ENCODE results near the gene NEK11. TPM values are rescaled to one million over a fixed set of nuclear protein-coding genes. Genes with fewer than 3 reads are reported as not detected.

NEK11 gene
- total RNA-seq, 2 experiments from 2014 or later = 1.6 to 4.2 TPM

DNA sequence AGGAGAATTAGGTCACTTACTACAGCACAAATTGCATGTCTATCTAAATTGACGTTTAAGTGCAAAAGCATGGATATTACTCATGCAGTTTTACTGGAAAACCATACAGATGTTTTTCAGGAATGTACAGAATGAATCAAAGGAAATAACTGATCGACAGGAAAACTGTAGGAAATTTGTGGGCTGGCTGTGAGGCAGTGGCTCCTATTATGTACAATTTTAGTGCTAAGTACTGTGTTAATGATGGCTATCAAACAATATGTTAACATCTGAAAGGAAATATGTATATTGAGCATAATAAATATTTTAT lies 361.8 kb downstream of the NEK11 start:
- H3K27ac Mint-ChIP-seq = no peak overlapping the region
- no peak overlapping the region for H3K27ac ChIP-seq (ENCODE audit: low read depth in 1 of 2, low read length in 2 of 2)
- ATAC-seq (ENCODE audit: poor library complexity) (no peak), DNase-seq (no peak)
- no peaks in the 10 kb centered on the region for H3K9me3 ChIP-seq (ENCODE audit: control insufficient read depth in 1 of 2, insufficient read depth in 1 of 2, low read length in 2 of 2)
- H3K9me3 Mint-ChIP-seq = no peaks in the 10 kb centered on the region
- H3K27me3 ChIP-seq (ENCODE audit: control insufficient read depth in 1 of 2, insufficient read depth in 2 of 2, low read length in 2 of 2) = no peaks in the 10 kb centered on the region
- POLR2A ChIA-PET = no interaction called here
- peaks cover 19% of the 10 kb centered on the region for H3K4me1 ChIP-seq (ENCODE audit: insufficient read depth, low read length)
- intact Hi-C loops (cut with DNase I, micrococcal nuclease) = loop anchor here (1.0 to 10.0 kb wide), 5 partner anchors 99 to 1026 kb away; partner anchors contain the start of genes ASTE1 (in 1 of the 2), ATP2C1 (in 1 of the 2), DNAJC13 (in 1 of the 2) and MRPL3 (in 1 of the 2)
- H3K4me1 Mint-ChIP-seq (ENCODE audit: low read depth) = peaks cover 27% of the 10 kb centered on the region
- no peaks in the 10 kb centered on the region for H3K27me3 Mint-ChIP-seq
- H3K36me3 ChIP-seq (ENCODE audit: insufficient read depth, low read length) = peaks cover 2% of the 10 kb centered on the region
- no peaks in the 10 kb centered on the region for H3K36me3 Mint-ChIP-seq (ENCODE audit: low read depth)
- no peak overlapping the region for H3K4me3 Mint-ChIP-seq
- no peak overlapping the region for H3K4me3 ChIP-seq (ENCODE audit: low read length)
- CTCF ChIA-PET = no interaction called here
- TF ChIP-seq, protein P1, sequence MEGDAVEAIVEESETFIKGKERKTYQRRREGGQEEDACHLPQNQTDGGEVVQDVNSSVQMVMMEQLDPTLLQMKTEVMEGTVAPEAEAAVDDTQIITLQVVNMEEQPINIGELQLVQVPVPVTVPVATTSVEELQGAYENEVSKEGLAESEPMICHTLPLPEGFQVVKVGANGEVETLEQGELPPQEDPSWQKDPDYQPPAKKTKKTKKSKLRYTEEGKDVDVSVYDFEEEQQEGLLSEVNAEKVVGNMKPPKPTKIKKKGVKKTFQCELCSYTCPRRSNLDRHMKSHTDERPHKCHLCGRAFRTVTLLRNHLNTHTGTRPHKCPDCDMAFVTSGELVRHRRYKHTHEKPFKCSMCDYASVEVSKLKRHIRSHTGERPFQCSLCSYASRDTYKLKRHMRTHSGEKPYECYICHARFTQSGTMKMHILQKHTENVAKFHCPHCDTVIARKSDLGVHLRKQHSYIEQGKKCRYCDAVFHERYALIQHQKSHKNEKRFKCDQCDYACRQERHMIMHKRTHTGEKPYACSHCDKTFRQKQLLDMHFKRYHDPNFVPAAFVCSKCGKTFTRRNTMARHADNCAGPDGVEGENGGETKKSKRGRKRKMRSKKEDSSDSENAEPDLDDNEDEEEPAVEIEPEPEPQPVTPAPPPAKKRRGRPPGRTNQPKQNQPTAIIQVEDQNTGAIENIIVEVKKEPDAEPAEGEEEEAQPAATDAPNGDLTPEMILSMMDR (IDR thresholded peaks at IDR 0.05) = no peak

DNA sequence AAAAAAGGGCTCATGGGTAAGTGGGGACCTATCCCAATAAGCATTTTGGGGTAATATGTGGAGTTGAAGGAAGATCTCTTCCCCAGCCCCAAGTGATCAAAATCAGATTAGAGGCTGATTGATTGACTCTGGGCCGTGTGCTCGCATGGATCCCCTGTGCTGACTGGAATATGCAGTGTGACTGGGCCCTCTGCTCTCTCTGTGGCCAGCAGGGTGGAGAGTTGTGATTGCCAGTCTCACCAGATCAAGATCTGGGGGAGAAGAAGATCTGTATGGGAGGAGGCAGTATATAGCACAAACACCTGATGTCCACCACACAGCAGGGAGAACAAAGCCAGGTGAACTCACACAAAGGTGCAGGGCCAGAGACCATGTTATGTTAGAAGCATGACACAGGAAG lies 363.7 kb downstream of the NEK11 start:
- Histone ChIP-seq H3K4me3 (ENCODE audit: low read length) (no peak overlapping the region), H3K9me3 (ENCODE audit: control insufficient read depth in 1 of 2, insufficient read depth in 1 of 2, low read length in 2 of 2) (no peaks in the 10 kb centered on the region), H3K4me1 (ENCODE audit: insufficient read depth, low read length) (peaks cover 17% of the 10 kb centered on the region), H3K36me3 (ENCODE audit: insufficient read depth, low read length) (no peaks in the 10 kb centered on the region), H3K27me3 (ENCODE audit: control insufficient read depth in 1 of 2, insufficient read depth in 2 of 2, low read length in 2 of 2) (no peaks in the 10 kb centered on the region), H3K27ac (ENCODE audit: low read depth in 1 of 2, low read length in 2 of 2) (no peak overlapping the region)
- H3K36me3 Mint-ChIP-seq (ENCODE audit: low read depth) = no peaks in the 10 kb centered on the region
- ATAC-seq (ENCODE audit: poor library complexity) = no peak
- no peaks in the 10 kb centered on the region for H3K9me3 Mint-ChIP-seq
- H3K27me3 Mint-ChIP-seq = peaks cover 4% of the 10 kb centered on the region
- TF ChIP-seq, protein P1 (IDR thresholded peaks at IDR 0.05) = no peak
- intact Hi-C loops (cut with DNase I, micrococcal nuclease) = no loop called here
- ChIA-PET POLR2A (no interaction called here), CTCF (no interaction called here)
- H3K4me3 Mint-ChIP-seq = no peak overlapping the region
- peaks cover 13% of the 10 kb centered on the region for H3K4me1 Mint-ChIP-seq (ENCODE audit: low read depth)
- no peak for DNase-seq
- H3K27ac Mint-ChIP-seq = no peak overlapping the region

DNA sequence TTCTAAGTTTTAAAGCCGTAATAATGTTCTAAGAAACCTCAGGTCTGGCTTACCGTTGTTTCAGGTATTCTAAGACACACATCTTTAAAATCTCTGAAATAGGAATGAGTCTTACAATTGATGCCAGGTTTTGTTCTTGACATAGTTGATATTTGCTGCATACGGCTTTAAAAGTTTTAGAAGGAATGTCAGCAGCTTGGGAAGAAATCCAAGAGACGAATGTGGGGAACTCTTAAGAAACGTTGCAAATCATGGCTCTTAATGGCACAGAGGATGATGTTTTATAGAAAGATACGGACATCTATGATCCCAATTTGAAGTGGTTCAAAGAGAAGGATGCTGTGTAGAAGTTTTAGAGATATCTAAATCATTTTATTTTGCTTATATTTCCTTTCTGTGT lies 366.4 kb downstream of the NEK11 start:
- H3K27me3 ChIP-seq (ENCODE audit: control insufficient read depth in 1 of 2, insufficient read depth in 2 of 2, low read length in 2 of 2) = no peaks in the 10 kb centered on the region
- no peak overlapping the region for H3K27ac ChIP-seq (ENCODE audit: low read depth in 1 of 2, low read length in 2 of 2)
- Mint-ChIP-seq H3K36me3 (ENCODE audit: low read depth) (no peaks in the 10 kb centered on the region), H3K27ac (no peak overlapping the region), H3K27me3 (peaks cover 4% of the 10 kb centered on the region), H3K9me3 (no peaks in the 10 kb centered on the region), H3K4me1 (ENCODE audit: low read depth) (no peaks in the 10 kb centered on the region), H3K4me3 (no peak overlapping the region)
- H3K9me3 ChIP-seq (ENCODE audit: control insufficient read depth in 1 of 2, insufficient read depth in 1 of 2, low read length in 2 of 2) = no peaks in the 10 kb centered on the region
- CTCF ChIA-PET = no interaction called here
- no peak for DNase-seq
- no peak overlapping the region for H3K4me3 ChIP-seq (ENCODE audit: low read length)
- no peaks in the 10 kb centered on the region for H3K36me3 ChIP-seq (ENCODE audit: insufficient read depth, low read length)
- no peak for ATAC-seq (ENCODE audit: poor library complexity)
- POLR2A ChIA-PET = interaction anchor here (0.9 kb wide), 1 partner anchor 11 kb away, joined by 3 read pairs; the partner anchor contains the start of gene NUDT16
- intact Hi-C loops (cut with DNase I, micrococcal nuclease) = no loop called here
- TF ChIP-seq, protein P1 (IDR thresholded peaks at IDR 0.05) = no peak
- no peaks in the 10 kb centered on the region for H3K4me1 ChIP-seq (ENCODE audit: insufficient read depth, low read length)

Measured in CD4-positive, alpha-beta T cell (primary cell).